Mucosa of gallbladder (tissue), 1 donor: ENCODE data around the gene SLC35F3. TPM values are rescaled to one million over a fixed set of nuclear protein-coding genes. Genes with fewer than 3 reads are reported as not detected.

ENCODE experiments used
- DNase-seq: peaks from one replicate; pipeline ENCODE4 v3.0.0-alpha.2; 2020; ENCODE audit warnings: low spot score
- total RNA-seq: library from RNA; stranded (reverse); gene quantifications from one replicate; pipeline ENCODE4 v1.2.1, GENCODE V29; 2021
- donor health status: DM: no; HTN: no; CAD: no.

The SLC35F3 gene
- total RNA-seq, 1 donor from 2014 or later = 0.12 TPM

GRCh38 chr1:233972951-233973635 is 68.6 kb downstream of the SLC35F3 start:
- no peak for DNase-seq

- no peak for DNase-seq
These were observed 71.0 kb downstream of the SLC35F3 start for GRCh38 chr1:233975486-233975885.

DNA sequence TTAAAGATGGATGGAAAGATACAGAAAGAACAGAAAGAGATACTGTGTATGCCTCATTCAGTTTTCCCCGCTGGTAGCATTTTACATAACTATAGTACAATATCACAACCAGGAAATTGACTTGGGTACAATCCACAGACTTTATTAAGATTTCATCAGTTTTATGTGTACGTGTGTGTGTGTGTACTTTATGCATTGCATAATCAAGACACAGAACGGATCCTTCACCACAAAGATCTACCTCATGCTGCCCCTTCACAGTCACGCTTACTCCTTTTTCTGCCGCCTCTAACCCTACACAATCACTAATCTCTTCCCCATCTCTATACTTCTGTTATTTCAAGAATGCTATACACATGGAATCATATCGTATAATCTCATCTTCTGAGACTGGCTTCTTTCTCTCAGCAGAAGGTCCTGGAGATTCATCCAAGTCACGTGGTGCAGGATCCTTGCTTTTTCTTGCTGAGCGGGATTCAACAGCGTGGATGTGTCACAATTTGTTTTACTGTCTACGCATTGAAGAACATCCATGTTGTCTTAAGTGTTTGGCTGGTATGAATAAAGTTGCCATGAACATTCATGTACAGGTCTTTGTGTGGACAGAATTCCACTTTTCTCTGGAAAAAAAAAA is 76.7 kb downstream of the SLC35F3 start:
- no peak for DNase-seq

DNA sequence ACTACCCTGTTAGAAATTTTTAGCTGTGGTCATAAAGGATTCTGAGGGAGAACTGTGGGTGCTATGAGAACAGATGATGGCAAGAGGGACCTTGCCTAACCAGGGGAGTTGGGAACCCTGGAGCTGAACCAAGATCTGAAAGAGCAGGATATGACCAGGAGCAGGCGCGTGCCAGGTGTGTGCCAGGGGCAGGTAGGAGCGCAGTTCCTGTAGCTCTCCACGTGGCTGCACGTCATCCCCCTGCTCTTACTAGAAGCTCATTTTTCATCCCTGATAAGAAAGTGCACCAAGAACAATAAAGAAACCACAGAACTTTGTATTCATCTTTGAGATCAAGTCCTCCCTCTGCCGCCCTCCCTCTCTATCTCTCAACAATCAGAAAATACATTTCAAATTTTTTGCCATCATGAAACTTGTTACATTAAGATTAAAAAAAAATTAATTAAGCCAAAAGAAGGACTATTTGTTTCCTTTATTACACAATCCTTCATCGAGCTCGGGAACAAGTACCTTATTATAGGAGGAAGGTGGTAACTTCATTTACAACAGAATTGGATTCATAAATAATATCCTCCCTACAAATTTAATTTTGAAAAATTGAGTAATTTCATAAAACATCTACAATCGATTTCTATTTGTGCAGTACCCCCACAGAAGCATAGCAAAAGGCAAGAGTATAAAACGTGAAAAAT is 78.5 kb downstream of the SLC35F3 start:
- DNase-seq = no peak

GRCh38 chr1:233983811-233984210 is 79.3 kb downstream of the SLC35F3 start:
- no peak for DNase-seq

DNA sequence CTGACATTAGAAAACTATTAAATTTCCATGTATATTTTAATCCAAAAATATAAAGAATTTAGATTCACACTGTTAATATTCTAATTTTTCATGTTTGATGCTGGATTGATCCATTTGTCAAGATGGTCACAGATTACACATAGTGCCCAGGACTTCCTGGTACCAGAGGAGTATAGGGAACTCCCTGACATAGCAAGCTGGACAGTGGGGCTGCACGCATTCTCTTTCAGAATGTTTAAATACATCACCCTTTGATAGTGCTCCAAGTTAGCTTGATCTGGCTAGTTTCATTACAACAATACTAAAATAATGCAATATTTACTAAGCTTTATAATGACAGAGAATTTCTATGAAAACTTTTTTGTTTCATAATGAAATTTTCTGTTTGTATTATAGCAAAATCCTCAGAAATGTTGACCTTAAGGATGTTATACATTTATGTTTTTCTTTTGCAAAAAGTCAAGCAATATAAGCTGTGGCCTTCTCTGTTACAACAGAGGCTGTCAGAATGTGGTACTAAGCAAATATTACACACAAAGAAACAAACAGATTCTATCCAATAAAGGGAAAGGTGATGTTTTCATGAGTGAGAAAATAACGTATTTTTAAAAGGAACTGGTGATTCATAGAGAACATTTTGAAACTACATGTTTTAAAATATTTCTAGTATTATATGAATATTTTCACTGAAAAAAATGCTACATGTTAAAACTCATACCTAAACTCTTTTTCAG is 84.7 kb downstream of the SLC35F3 start:
- DNase-seq = no peak

DNA sequence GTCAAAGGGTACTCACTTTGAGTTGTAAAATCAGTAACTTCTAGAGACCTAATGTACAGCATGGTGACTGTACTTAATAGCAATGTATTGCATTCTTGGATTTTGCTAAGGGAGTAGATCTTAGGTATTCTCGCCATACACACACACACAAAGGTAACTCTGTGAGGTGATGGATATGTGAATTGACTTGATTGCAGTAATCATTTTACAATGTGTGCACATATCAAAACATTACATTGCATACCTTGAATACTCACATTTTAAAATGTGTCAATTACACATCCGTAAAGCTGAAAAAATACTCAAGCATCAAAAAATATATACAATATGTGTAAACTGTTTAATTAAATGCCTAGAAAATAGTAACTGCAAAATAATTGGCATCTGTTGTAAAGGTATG is 86.0 kb downstream of the SLC35F3 start:
- DNase-seq = no peak

GRCh38 chr1:233993651-233994050 is 89.2 kb downstream of the SLC35F3 start:
- DNase-seq = no peak

- DNase-seq = no peak
These were observed 89.6 kb downstream of the SLC35F3 start for GRCh38 chr1:233994112-233994511.

DNA sequence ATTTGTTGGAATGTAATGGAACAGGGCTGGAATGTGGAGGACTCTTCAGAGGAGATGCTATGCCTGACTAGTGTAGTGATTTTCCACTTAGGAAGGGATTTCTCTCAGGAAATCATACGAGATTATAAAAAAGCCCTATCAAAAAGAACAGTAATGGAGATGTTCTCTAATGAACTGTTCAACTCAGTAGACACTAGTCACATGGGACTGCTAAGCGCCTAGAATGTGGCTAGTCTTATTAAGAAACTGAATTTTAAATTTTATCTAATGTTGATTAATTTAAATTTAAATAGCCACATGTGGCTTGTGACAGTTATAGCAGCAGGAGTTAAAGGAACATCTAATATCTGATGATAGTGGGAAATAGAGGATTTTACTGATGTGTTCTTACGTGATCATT is 94.0 kb downstream of the SLC35F3 start:
- no peak for DNase-seq

GRCh38 chr1:233998891-233999290 is 94.4 kb downstream of the SLC35F3 start:
- DNase-seq = no peak

- no peak for DNase-seq
These were observed 96.1 kb downstream of the SLC35F3 start for GRCh38 chr1:234000557-234001041.

GRCh38 chr1:234001817-234002216 is 97.3 kb downstream of the SLC35F3 start:
- no peak for DNase-seq

- no peak for DNase-seq
These were observed 100.1 kb downstream of the SLC35F3 start for GRCh38 chr1:234004591-234004990.

- DNase-seq = no peak
These were observed 103.2 kb downstream of the SLC35F3 start for GRCh38 chr1:234007684-234008083.

GRCh38 chr1:234008591-234008990 is 104.1 kb downstream of the SLC35F3 start:
- no peak for DNase-seq

GRCh38 chr1:234009668-234010067 is 105.2 kb downstream of the SLC35F3 start:
- no peak for DNase-seq

DNA sequence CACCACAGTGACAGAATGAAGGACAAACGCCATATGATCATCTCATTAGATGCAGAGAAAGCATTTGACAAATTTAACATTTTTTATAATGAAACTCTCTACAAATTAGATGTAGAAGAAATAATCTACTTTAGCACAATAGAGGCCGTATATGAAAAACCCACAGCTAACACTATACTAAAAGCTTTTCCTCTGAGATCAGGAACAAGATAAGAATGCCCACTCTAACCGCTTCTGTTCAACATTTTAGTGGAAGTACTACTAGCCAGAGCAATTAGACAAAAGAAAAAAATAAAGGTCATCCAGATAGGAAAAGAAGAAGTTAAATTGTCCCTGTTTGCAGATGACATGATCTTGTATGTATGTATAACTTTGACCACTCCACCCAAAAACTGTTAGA is 109.7 kb downstream of the SLC35F3 start:
- DNase-seq = no peak

DNA sequence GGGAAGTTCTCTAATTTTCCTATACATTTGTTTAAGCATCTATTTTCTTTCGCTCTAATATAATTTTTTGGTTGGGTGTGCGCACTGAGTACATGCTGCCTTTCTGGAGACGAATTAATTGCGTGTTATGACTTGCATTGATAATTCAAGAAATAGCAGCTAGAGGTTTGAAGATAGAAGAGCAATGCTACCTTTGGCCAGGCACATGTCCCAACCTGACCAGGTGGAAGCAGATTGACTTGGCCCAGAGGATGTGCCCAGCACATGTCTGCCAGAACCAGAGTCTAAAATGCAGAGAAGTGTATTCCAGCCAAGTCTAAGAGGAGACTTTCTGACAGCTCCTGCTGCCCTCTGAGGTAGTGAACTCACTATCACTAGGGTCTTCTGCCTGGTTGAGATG is 114.3 kb downstream of the SLC35F3 start:
- DNase-seq = no peak

DNA sequence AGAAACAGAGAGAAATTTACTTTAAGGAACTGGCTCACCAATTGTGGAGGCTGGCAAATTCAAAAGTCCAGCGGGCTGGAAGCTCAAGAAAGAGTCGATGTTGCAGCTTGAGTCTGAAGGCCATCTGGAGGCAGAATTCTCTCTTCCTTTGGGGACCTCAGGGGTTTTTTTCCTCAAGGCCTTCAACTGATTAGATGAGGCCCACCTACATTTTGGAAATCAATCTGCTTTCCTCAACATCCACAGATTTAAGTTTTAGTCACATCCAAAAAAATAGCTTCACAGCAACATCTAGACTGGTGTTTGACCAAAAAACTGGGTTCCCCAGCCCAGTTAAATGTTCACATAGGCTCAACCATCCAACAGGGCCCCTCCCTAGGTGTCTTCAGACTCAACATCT is 114.9 kb downstream of the SLC35F3 start:
- no peak for DNase-seq

GRCh38 chr1:234022302-234022701 is 117.8 kb downstream of the SLC35F3 start:
- no peak for DNase-seq

DNA sequence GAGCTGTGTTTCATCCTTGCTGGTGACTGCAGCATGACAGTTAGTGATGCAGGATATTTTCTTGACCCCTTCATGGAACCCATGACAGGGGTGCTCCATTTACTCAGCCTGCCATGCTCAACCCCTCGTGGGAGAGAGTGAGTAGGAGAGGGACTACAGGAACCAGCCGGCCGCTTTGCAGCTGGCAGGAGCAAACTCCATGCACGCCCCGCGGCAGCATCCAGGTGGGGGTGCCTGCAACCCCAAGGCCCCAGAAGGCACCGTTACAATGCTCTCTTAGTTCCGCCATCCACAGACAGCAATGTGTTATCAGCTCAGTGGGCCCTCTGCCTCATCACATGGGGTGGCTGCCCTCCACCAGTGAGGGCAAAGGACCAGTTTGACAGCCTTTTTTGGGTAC is 135.1 kb downstream of the SLC35F3 start:
- no peak for DNase-seq
